OCI-LY1 (cell line): ENCODE measurements around the gene BABAM1.

Source experiments
- H2AFZ ChIP-seq: fragments of 200-600 bp; sonication (generic), shearing (Covaris generic); 2 replicates; pipeline ENCODE4 v1.6.0; 2014; ENCODE audit warnings: antibody characterized with exemption, mild to moderate bottlenecking, low read length
- H3F3A ChIP-seq: fragments of 200-600 bp; sonication (generic), shearing (Covaris generic); 2 replicates; pipeline ENCODE4 v1.6.0; 2014; ENCODE audit warnings: mild to moderate bottlenecking, antibody characterized with exemption, low read length, moderate library complexity; ENCODE audit not compliant: insufficient read depth
- H3K27ac ChIP-seq: fragments of 200-600 bp; sonication (generic); 2 replicates; pipeline ENCODE4 v1.5.1; 2014; ENCODE audit warnings: low read length, mixed run types, mild to moderate bottlenecking, low read depth; ENCODE audit not compliant: poor library complexity, severe bottlenecking
- H3K27me3 ChIP-seq: fragments of 200-600 bp; sonication (generic); 2 replicates; pipeline ENCODE4 v1.6.0; 2014; ENCODE audit warnings: antibody characterized with exemption, mild to moderate bottlenecking, low read length, moderate library complexity; ENCODE audit not compliant: insufficient read depth
- H3K36me3 ChIP-seq: fragments of 200-600 bp; sonication (generic); 2 replicates; pipeline ENCODE4 v1.6.1; 2014; ENCODE audit warnings: mild to moderate bottlenecking, antibody characterized with exemption, low read length, moderate library complexity, mixed read lengths; ENCODE audit not compliant: insufficient read depth
- H3K4me1 ChIP-seq: fragments of 200-600 bp; sonication (generic); 2 replicates; pipeline ENCODE4 v1.5.1; 2014; ENCODE audit warnings: mild to moderate bottlenecking, low read length, moderate library complexity; ENCODE audit not compliant: insufficient read depth, severe bottlenecking
- H3K4me2 ChIP-seq: fragments of 200-600 bp; sonication (generic), shearing (Covaris generic); 2 replicates; pipeline ENCODE4 v1.6.1; 2014; ENCODE audit warnings: low read length
- H3K4me3 ChIP-seq: fragments of 200-600 bp; sonication (generic); 2 replicates; pipeline ENCODE4 v1.5.1; 2014; ENCODE audit warnings: low read length, low read depth, mild to moderate bottlenecking, mixed read lengths; ENCODE audit not compliant: poor library complexity, severe bottlenecking
- H3K79me2 ChIP-seq: fragments of 200-600 bp; shearing (Covaris generic); 2 replicates; pipeline ENCODE4 v1.6.1; 2016; ENCODE audit warnings: mixed run types, low read length, mixed read lengths; ENCODE audit not compliant: insufficient read depth
- H3K9ac ChIP-seq: fragments of 200-600 bp; sonication (generic), shearing (Covaris generic); 2 replicates; pipeline ENCODE4 v1.6.1; 2014; ENCODE audit warnings: mild to moderate bottlenecking, low read length, mixed read lengths
- H3K9me2 ChIP-seq: fragments of 200-600 bp; sonication (generic), shearing (Covaris generic); 2 replicates; pipeline ENCODE4 v1.6.1; 2014; ENCODE audit warnings: low read depth, mild to moderate bottlenecking, low read length, mixed read lengths
- H3K9me3 ChIP-seq: fragments of 200-600 bp; shearing (Covaris generic); 2 replicates; pipeline ENCODE4 v1.6.1; 2014; ENCODE audit warnings: low read length, mixed read lengths
- H4K20me1 ChIP-seq: fragments of 200-600 bp; sonication (generic), shearing (Covaris generic); 2 replicates; pipeline ENCODE4 v1.6.0; 2016; ENCODE audit warnings: mild to moderate bottlenecking, low read length; ENCODE audit not compliant: insufficient read depth
- EZH2 ChIP-seq: fragments of 200-600 bp; sonication (generic), shearing (Covaris generic); IDR thresholded peaks from 2 replicates; pipeline ENCODE4 v1.8.0; 2017; ENCODE audit warnings: borderline replicate concordance, mixed run types, mild to moderate bottlenecking, antibody characterized with exemption, low read length, moderate library complexity, mixed read lengths
- TF ChIP-seq, protein P1 (sequence below): fragments of 200-600 bp; sonication (generic), shearing (Covaris generic); IDR thresholded peaks from 2 replicates; pipeline ENCODE4 v1.5.1; 2017; ENCODE audit warnings: mild to moderate bottlenecking, antibody characterized with exemption, low read length, moderate library complexity, mixed read lengths

BABAM1 gene

GRCh38 chr19:17229890-17230289 lies 37.4 kb upstream of the BABAM1 start:
- Histone ChIP-seq H4K20me1 (no peaks in the 10 kb centered on the region), H3K9me2 (no peaks in the 10 kb centered on the region), H3K36me3 (peaks cover 28% of the 10 kb centered on the region; the same call in 1 of the 2 replicates), H3F3A (no peaks in the 10 kb centered on the region), H3K27ac (no peak overlapping the region), H3K79me2 (peaks cover 4% of the 10 kb centered on the region; the same call in 1 of the 2 replicates), H3K4me1 (peaks cover 29% of the 10 kb centered on the region), H3K9ac (no peak overlapping the region), H3K4me2 (no peak overlapping the region), H3K9me3 (no peaks in the 10 kb centered on the region), H3K4me3 (no peak overlapping the region), H2AFZ (no peak overlapping the region), H3K27me3 (no peaks in the 10 kb centered on the region)
- TF ChIP-seq, protein P1, sequence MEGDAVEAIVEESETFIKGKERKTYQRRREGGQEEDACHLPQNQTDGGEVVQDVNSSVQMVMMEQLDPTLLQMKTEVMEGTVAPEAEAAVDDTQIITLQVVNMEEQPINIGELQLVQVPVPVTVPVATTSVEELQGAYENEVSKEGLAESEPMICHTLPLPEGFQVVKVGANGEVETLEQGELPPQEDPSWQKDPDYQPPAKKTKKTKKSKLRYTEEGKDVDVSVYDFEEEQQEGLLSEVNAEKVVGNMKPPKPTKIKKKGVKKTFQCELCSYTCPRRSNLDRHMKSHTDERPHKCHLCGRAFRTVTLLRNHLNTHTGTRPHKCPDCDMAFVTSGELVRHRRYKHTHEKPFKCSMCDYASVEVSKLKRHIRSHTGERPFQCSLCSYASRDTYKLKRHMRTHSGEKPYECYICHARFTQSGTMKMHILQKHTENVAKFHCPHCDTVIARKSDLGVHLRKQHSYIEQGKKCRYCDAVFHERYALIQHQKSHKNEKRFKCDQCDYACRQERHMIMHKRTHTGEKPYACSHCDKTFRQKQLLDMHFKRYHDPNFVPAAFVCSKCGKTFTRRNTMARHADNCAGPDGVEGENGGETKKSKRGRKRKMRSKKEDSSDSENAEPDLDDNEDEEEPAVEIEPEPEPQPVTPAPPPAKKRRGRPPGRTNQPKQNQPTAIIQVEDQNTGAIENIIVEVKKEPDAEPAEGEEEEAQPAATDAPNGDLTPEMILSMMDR: no peak
- no peak for TF ChIP-seq EZH2

DNA sequence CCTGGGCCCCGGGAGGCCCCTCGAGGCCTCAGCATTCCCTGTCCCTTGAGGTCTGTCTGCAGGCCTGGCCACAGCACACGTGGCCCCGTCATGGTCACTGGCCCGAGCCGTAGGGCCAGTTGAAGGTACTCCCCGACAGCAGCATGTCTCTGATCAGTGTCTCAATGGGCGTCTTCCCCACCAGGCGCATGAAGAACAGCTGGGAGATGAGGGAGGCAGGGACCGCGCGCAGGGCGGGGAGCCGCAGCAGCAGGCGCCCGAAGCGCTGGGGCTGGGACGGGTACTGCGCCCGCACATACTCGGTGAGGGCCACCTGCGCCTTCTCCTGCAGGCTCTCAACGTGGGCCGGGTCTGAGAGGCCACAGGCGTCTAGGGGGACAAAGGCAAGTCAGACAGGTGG lies 35.0 kb upstream of the BABAM1 start:
- H3K79me2 ChIP-seq: peaks cover 4% of the 10 kb centered on the region; the same call in 1 of the 2 replicates

DNA sequence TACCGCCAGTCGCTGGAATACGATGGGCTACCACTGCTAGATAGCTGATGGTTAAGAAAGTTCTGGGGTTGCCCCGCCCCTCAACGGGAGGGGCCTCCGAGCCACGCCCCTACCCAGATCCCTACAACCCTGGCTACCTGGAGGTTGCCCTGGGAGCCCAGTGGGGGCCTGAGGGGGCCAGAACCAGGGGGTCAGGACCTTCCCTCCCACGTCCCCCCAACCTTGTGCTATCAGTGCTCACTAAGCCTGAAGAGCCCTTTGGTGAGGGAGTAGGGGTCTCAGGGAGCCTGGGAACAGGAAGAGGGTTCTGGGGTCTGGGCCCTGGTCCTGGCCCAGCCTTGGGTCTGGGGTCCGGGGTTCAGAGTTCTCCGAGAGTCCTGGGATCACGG lies 32.3 kb upstream of the BABAM1 start:
- Histone ChIP-seq H3K27ac (peak overlapping the region; percentile 40), H3K4me2 (peak overlapping the region; percentile 83), H3K36me3 (peaks cover 23% of the 10 kb centered on the region; the same call in 1 of the 2 replicates), H4K20me1 (no peaks in the 10 kb centered on the region), H3K4me3 (peak overlapping the region; percentile 61), H3F3A (no peaks in the 10 kb centered on the region), H3K79me2 (peaks cover 4% of the 10 kb centered on the region; the same call in 1 of the 2 replicates), H3K27me3 (no peaks in the 10 kb centered on the region), H3K9me2 (no peaks in the 10 kb centered on the region), H3K9me3 (no peaks in the 10 kb centered on the region), H2AFZ (no peak overlapping the region), H3K9ac (peak overlapping the region; percentile 66), H3K4me1 (peaks cover 24% of the 10 kb centered on the region)
- TF ChIP-seq, protein P1: no peak
- TF ChIP-seq EZH2: no peak

More for the DNA sequence above, 35.0 kb upstream of the BABAM1 start:
- no peaks in the 10 kb centered on the region for H3F3A ChIP-seq
- H4K20me1 ChIP-seq: no peaks in the 10 kb centered on the region
- no peak overlapping the region for H3K4me2 ChIP-seq
- no peaks in the 10 kb centered on the region for H3K27me3 ChIP-seq
- H2AFZ ChIP-seq: no peak overlapping the region
- no peaks in the 10 kb centered on the region for H3K9me3 ChIP-seq
- H3K4me1 ChIP-seq: peaks cover 32% of the 10 kb centered on the region
- no peak overlapping the region for H3K4me3 ChIP-seq
- no peak overlapping the region for H3K9ac ChIP-seq
- H3K27ac ChIP-seq: no peak overlapping the region
- no peaks in the 10 kb centered on the region for H3K9me2 ChIP-seq
- TF ChIP-seq EZH2: no peak
- TF ChIP-seq, protein P1: no peak
- H3K36me3 ChIP-seq: peaks cover 28% of the 10 kb centered on the region; the same call in 1 of the 2 replicates
